Hair follicular keratinocyte (primary cell): ENCODE data around the gene TAAR8. TPM values are rescaled to one million over a fixed set of nuclear protein-coding genes. Genes with fewer than 3 reads are reported as not detected.

ENCODE experiments used
- total RNA-seq: library from RNA; depleted of rRNA; stranded (reverse); fragments of >200 nt; gene quantifications from 2 replicates; pipeline ENCODE4 v1.2.3, GENCODE V29; 2015

The TAAR8 gene
- not detected in 2 replicates for total RNA-seq

GRCh38 chr6:132552372-132552771 is at the start of gene TAAR8:
TAAR8 (plus strand) TSS chr6:132552672; CDS start chr6:132552693, 21 bp downstream.

DNA sequence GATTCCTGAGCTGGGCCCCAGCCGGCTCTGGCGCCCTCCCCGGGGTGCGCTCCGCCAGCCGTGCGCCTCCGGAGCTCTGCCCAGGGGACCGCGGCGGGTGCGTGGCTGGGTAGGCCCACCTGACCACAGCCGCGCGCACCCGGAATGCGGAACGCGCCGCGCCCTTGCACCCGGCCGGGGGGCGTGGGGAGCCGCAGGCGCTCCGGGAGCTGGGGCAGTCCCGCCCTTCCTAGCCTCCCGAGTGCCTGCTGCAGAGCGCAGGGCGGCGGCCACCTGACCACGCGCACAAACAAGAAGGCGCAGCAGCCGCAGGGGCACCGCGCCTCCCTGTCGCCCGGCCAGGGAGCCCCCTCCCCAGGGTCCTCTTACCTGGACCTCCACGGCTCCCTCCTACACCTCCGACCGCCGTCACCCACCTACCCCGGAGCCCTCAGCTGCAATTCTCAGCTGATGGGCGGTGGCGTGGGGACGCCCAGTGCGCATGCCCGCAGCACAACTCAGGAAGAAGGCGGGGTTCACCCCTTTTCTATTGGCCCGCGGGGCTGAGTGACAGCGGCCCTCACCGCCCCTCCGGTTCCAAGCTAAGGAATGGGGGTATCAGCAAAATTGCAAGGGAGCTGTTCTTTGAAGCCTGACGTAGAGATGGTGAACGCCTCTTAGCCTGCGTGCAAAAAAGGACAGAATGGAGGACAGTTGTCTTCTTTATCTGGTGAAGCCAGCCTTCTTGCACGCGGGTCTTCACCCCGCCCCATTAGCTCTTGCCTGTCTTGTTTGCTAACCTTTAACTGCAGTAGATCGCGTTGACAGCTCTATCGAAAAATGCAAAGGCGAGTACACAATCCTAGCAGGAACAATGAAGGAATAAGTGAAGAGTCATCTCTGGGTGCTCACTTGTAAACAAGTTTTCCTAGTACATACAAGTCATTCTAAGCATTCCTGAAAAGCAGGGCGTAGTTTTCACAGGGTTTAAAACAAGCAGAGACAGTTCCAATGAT is 39.5 kb upstream of the TAAR8 start, which contains the start of gene STX7:
Gene STX7 (minus strand): TSS at position 479 of the 995 bp plus-strand sequence. CDS start 9,586 bp downstream, outside the sequence.

GRCh38 chr6:132537977-132538376 is 14.5 kb upstream of the TAAR8 start, which contains the start of gene TAAR9:
TAAR9 (plus strand) TSS chr6:132538277; CDS start chr6:132538290, 13 bp downstream.

GRCh38 chr6:132570221-132570777 is 17.8 kb downstream of the TAAR8 start, which contains the start of gene TAAR6:
TAAR6 (plus strand) TSS chr6:132570322; CDS start chr6:132570322, 0 bp downstream.

GRCh38 chr6:132589454-132589853 is 37.0 kb downstream of the TAAR8 start, which contains the start of gene TAAR5:
TAAR5 (minus strand) TSS chr6:132589741; CDS start chr6:132589686, 55 bp downstream.

Other genes starting within 250 kb of the TAAR8 start
- gene MOXD1, start 151.2 kb upstream of the TAAR8 start, total RNA-seq = 3.4 and 4.3 TPM in 2 replicates
- gene STX7, start 39.6 kb upstream of the TAAR8 start, total RNA-seq = 26.2 and 34.4 TPM in 2 replicates
- not detected in 2 replicates for gene TAAR9, start 14.4 kb upstream of the TAAR8 start, total RNA-seq
- not detected in 2 replicates for gene TAAR6, start 17.6 kb downstream of the TAAR8 start, total RNA-seq
- not detected in 2 replicates for gene TAAR5, start 37.1 kb downstream of the TAAR8 start, total RNA-seq
- not detected in 2 replicates for gene TAAR2, start 71.6 kb downstream of the TAAR8 start, total RNA-seq
- not detected in 2 replicates for gene TAAR1, start 106.5 kb downstream of the TAAR8 start, total RNA-seq
- gene VNN1, start 161.4 kb downstream of the TAAR8 start, total RNA-seq = 0.46 and 0.70 TPM in 2 replicates
- gene VNN2, start 205.2 kb downstream of the TAAR8 start, total RNA-seq = not detected in 2 replicates
- 10.3 and 16.2 TPM in 2 replicates for gene SLC18B1, start 246.0 kb downstream of the TAAR8 start, total RNA-seq